ENCODE measurements around the gene TSHZ1.

DNA sequence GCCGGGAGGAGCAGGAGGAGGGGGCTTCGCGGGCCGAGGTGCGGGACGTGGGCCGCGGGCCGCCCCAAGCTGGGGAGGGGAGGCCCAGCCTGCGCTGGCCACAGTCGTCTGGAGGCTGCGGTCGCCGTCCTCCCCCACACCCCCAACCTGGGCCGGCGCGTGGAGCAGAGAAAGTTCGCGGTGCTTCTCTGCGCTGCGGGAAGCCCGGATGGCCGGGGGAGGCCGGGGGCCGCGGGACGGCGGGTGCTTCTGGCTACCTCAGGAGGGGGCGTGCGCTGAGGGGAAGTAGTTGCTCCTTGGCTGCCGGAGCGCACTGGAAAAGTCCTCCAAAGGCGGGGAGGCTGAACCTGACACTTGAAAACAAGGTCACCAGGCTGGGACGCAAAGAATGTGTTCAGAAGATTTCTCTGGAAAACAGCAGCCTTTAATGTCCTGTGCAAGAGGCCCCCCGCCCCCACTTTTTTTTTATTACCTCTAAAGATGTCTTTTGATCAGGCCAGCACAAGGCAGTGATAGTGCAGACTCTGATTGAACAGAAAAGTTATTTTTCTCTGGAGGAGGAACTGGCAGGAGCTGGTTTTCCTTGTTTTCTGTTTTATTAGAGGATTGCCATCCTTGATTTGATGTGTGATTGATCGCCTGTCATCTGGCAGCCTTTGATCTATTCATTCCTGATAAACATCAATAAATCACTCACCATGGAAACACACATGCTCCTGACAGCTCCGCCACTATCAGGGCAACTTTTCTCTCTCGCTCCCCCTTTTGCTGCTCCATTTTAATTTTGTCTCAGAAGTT is 1.6 kb downstream of the TSHZ1 start:
- no peak for TF ChIP-seq CTCF (conservative IDR thresholded peaks at IDR 0.05)
- peak; percentile 34 for TF ChIP-seq ZFX (IDR thresholded peaks at IDR 0.05)
